ENCODE data around the gene ADGRL1. TPM values are rescaled to one million over a fixed set of nuclear protein-coding genes. Genes with fewer than 3 reads are reported as not detected.
"Not testable (repeated sequence)": the region's sequence is repeated elsewhere in the genome, so short reads cannot be mapped to it uniquely, and the experiment has no call there.

Gene ADGRL1
- total and polyA plus RNA-seq, 4 experiments from 2014 or later, result 0.55 to 22.0 (median 10.3) TPM

GRCh38 chr19:14206737-14207726, 1.1 kb upstream of the ADGRL1 start:
- Mint-ChIP-seq H3K4me3 (peak overlapping the region; percentile 90 to 97 (median 94)), H3K4me1 (peaks cover 11 to 56% (median 33%) of the 10 kb centered on the region in 4 donors), H3K27ac (peak overlapping the region; percentile 84 to 98 (median 95))
- DNase-seq, result peak; percentile 83 to 90 (median 87)
- POLR2A ChIA-PET (ENCODE audit: partially characterized antibody), result interaction anchor here (0.6 to 1.2 kb wide), 4 partner anchors 57 to 162 kb away, joined by 3 to 4 read pairs (median 3); partner anchors contain the start of gene ASF1B
- H3K27me3 Mint-ChIP-seq; H3K36me3 ChIP-seq (ENCODE audit: insufficient read depth, low read length); H3K9me3 ChIP-seq (ENCODE audit: control insufficient read depth in 1 of 2, low read length in 2 of 2); CTCF ChIA-PET (ENCODE audit: partially characterized antibody); H3K27me3 ChIP-seq (ENCODE audit: insufficient read depth, low read length); H3K36me3 Mint-ChIP-seq; H3K9me3 Mint-ChIP-seq: not testable (repeated sequence)
- peaks cover 16% of the 10 kb centered on the region for H3K4me1 ChIP-seq (ENCODE audit: insufficient read depth, low read length)
- H3K4me3 ChIP-seq (ENCODE audit: low read length in 2 of 2), result peak overlapping the region; percentile 57 to 89
- intact Hi-C loops (cut with micrococcal nuclease), result loop anchor here (1.0 to 10.0 kb wide), 5 partner anchors 14 to 278 kb away; partner anchors contain the start of gene SAMD1
- H3K27ac ChIP-seq (ENCODE audit: low read depth, low read length), result peak overlapping the region; percentile 49

- H3K4me3 ChIP-seq (ENCODE audit: low read length in 2 of 2); H3K27me3 Mint-ChIP-seq: not testable (repeated sequence)
- H3K4me3 Mint-ChIP-seq, result peak overlapping the region in 1 of 8 donors; percentile 70
Observed at GRCh38 chr19:14206308-14206707, 339 bp upstream of the ADGRL1 start.

GRCh38 chr19:14204676-14205451, 1.1 kb downstream of the ADGRL1 start:
- Histone ChIP-seq H3K4me3 (ENCODE audit: low read length in 2 of 2) (peak overlapping the region in 1 of 2 donors; percentile 38), H3K4me1 (ENCODE audit: insufficient read depth, low read length) (peaks cover 16% of the 10 kb centered on the region)
- DNase-seq; H3K9me3 Mint-ChIP-seq; H3K27me3 ChIP-seq (ENCODE audit: insufficient read depth, low read length); H3K27ac ChIP-seq (ENCODE audit: low read depth, low read length); H3K36me3 Mint-ChIP-seq; H3K9me3 ChIP-seq (ENCODE audit: control insufficient read depth in 1 of 2, low read length in 2 of 2); CTCF ChIA-PET (ENCODE audit: partially characterized antibody); H3K36me3 ChIP-seq (ENCODE audit: insufficient read depth, low read length); H3K27me3 Mint-ChIP-seq: not testable (repeated sequence)
- Mint-ChIP-seq H3K27ac (peak overlapping the region in 6 of 7 donors; percentile 53 to 85 (median 72)), H3K4me3 (peak overlapping the region; percentile 81 to 90 (median 86)), H3K4me1 (peaks cover 15 to 66% (median 45%) of the 10 kb centered on the region in 4 donors)
- intact Hi-C loops (cut with micrococcal nuclease), result loop anchor here (5.0 to 10.0 kb wide), 3 partner anchors 80 to 280 kb away; partner anchors contain the start of gene SAMD1
- POLR2A ChIA-PET (ENCODE audit: partially characterized antibody), result interaction anchor here (0.6 to 1.0 kb wide), 2 partner anchors 57 to 177 kb away, joined by 3 to 5 read pairs; partner anchors contain the start of gene ADGRE5

More at GRCh38 chr19:14206308-14206707, 339 bp upstream of the ADGRL1 start:
- CTCF ChIA-PET (ENCODE audit: partially characterized antibody); H3K27ac Mint-ChIP-seq; H3K36me3 Mint-ChIP-seq; H3K9me3 ChIP-seq (ENCODE audit: control insufficient read depth in 1 of 2, low read length in 2 of 2); H3K27me3 ChIP-seq (ENCODE audit: insufficient read depth, low read length); H3K27ac ChIP-seq (ENCODE audit: low read depth, low read length); H3K9me3 Mint-ChIP-seq; H3K36me3 ChIP-seq (ENCODE audit: insufficient read depth, low read length): not testable (repeated sequence)
- peaks cover 11 to 62% (median 39%) of the 10 kb centered on the region in 4 donors for H3K4me1 Mint-ChIP-seq
- intact Hi-C loops (cut with micrococcal nuclease), result loop anchor here (2.0 to 10.0 kb wide), 4 partner anchors 14 to 278 kb away; partner anchors contain the start of gene SAMD1
- POLR2A ChIA-PET (ENCODE audit: partially characterized antibody), result interaction anchor here (0.8 to 1.2 kb wide), 3 partner anchors 57 to 163 kb away, joined by 3 to 4 read pairs (median 3); partner anchors contain the start of gene ASF1B
- DNase-seq, result peak in 3 of 5 donors; percentile 31 to 39 (median 36)
- H3K4me1 ChIP-seq (ENCODE audit: insufficient read depth, low read length), result peaks cover 16% of the 10 kb centered on the region

GRCh38 chr19:14204219-14204618, 1.8 kb downstream of the ADGRL1 start:
- Mint-ChIP-seq H3K27ac (peak overlapping the region in 6 of 7 donors; percentile 53 to 85 (median 72)), H3K4me1 (peaks cover 16 to 63% (median 43%) of the 10 kb centered on the region in 4 donors), H3K4me3 (peak overlapping the region; percentile 81 to 90 (median 86))
- intact Hi-C loops (cut with micrococcal nuclease), result loop anchor here (10.0 kb wide), 2 partner anchors 81 to 281 kb away; no protein-coding TSS in a partner anchor
- H3K36me3 Mint-ChIP-seq; H3K27me3 Mint-ChIP-seq; H3K4me3 ChIP-seq (ENCODE audit: low read length in 2 of 2); H3K27me3 ChIP-seq (ENCODE audit: insufficient read depth, low read length); CTCF ChIA-PET (ENCODE audit: partially characterized antibody); H3K9me3 ChIP-seq (ENCODE audit: control insufficient read depth in 1 of 2, low read length in 2 of 2); H3K9me3 Mint-ChIP-seq; H3K27ac ChIP-seq (ENCODE audit: low read depth, low read length); H3K36me3 ChIP-seq (ENCODE audit: insufficient read depth, low read length): not testable (repeated sequence)
- DNase-seq, result peak in 1 of 5 donors; percentile 7
- H3K4me1 ChIP-seq (ENCODE audit: insufficient read depth, low read length), result peaks cover 16% of the 10 kb centered on the region
- POLR2A ChIA-PET (ENCODE audit: partially characterized antibody), result interaction anchor here (0.6 to 1.0 kb wide), 2 partner anchors 56 to 177 kb away, joined by 3 to 5 read pairs; partner anchors contain the start of gene ADGRE5

GRCh38 chr19:14203788-14204187, 2.2 kb downstream of the ADGRL1 start:
- H3K27ac ChIP-seq (ENCODE audit: low read depth, low read length); H3K9me3 Mint-ChIP-seq; H3K9me3 ChIP-seq (ENCODE audit: control insufficient read depth in 1 of 2, low read length in 2 of 2); H3K36me3 Mint-ChIP-seq; H3K27me3 ChIP-seq (ENCODE audit: insufficient read depth, low read length); H3K27me3 Mint-ChIP-seq; H3K4me3 ChIP-seq (ENCODE audit: low read length in 2 of 2); DNase-seq; CTCF ChIA-PET (ENCODE audit: partially characterized antibody); H3K36me3 ChIP-seq (ENCODE audit: insufficient read depth, low read length): not testable (repeated sequence)
- Mint-ChIP-seq H3K4me1 (peaks cover 16 to 59% (median 42%) of the 10 kb centered on the region in 4 donors), H3K27ac (peak overlapping the region in 2 of 7 donors; percentile 85), H3K4me3 (peak overlapping the region in 7 of 8 donors; percentile 42 to 90 (median 86))
- H3K4me1 ChIP-seq (ENCODE audit: insufficient read depth, low read length), result peaks cover 16% of the 10 kb centered on the region
- POLR2A ChIA-PET (ENCODE audit: partially characterized antibody), result interaction anchor here (1.0 kb wide), 1 partner anchor 178 kb away, joined by 5 read pairs; the partner anchor contains the start of gene ADGRE5
- intact Hi-C loops (cut with micrococcal nuclease), result loop anchor here (10.0 kb wide), 2 partner anchors 81 to 281 kb away; no protein-coding TSS in a partner anchor

- Mint-ChIP-seq H3K9me3 (peaks cover 0 to 1% (median 0%) of the 10 kb centered on the region in 8 donors), H3K36me3 (peaks cover 0 to 8% of the 10 kb centered on the region in 2 donors), H3K27me3 (peaks cover 1 to 3% of the 10 kb centered on the region in 2 donors), H3K27ac (peak overlapping the region in 3 of 7 donors; percentile 60 to 85 (median 62)), H3K4me3 (peak overlapping the region in 4 of 8 donors; percentile 21 to 90 (median 32)), H3K4me1 (peaks cover 16 to 53% (median 37%) of the 10 kb centered on the region in 4 donors)
- intact Hi-C loops (cut with micrococcal nuclease), result loop anchor here (10.0 kb wide), 2 partner anchors 82 to 282 kb away; no protein-coding TSS in a partner anchor
- ChIA-PET CTCF (ENCODE audit: partially characterized antibody) (no interaction called here), POLR2A (ENCODE audit: partially characterized antibody) (interaction anchor here (1.2 kb wide), 1 partner anchor 145 kb away, joined by 6 read pairs; no protein-coding TSS in a partner anchor)
- Histone ChIP-seq H3K36me3 (ENCODE audit: insufficient read depth, low read length) (no peaks in the 10 kb centered on the region), H3K27ac (ENCODE audit: low read depth, low read length) (no peak overlapping the region), H3K27me3 (ENCODE audit: insufficient read depth, low read length) (no peaks in the 10 kb centered on the region), H3K9me3 (ENCODE audit: control insufficient read depth in 1 of 2, low read length in 2 of 2) (no peaks in the 10 kb centered on the region), H3K4me1 (ENCODE audit: insufficient read depth, low read length) (peaks cover 16% of the 10 kb centered on the region), H3K4me3 (ENCODE audit: low read length in 2 of 2) (no peak overlapping the region)
- peak in 2 of 5 donors; percentile 26 to 49 for DNase-seq
Observed at GRCh38 chr19:14203177-14203576, 2.8 kb downstream of the ADGRL1 start.
